Heart right ventricle (tissue), 16 donors: ENCODE data around the gene SEC14L1. TPM values are rescaled to one million over a fixed set of nuclear protein-coding genes. Genes with fewer than 3 reads are reported as not detected.

ENCODE experiments used
- ATAC-seq, 8 donors: fragments of 200-7000 bp; cut with Tn5 transposase; one replicate each; pipeline ENCODE4 v1.9.1; 2020; ENCODE audit warnings: mild to moderate bottlenecking in 8 of 8, moderate library complexity in 8 of 8, moderate number of reproducible peaks in 1 of 8
- DNase-seq, 2 donors: peaks; one replicate each; pipeline ENCODE4 v3.0.0-alpha.2; 2020
- H3K27ac ChIP-seq, 10 donors: fragments of 200-600 bp; sonication (generic) in 2 of 10; one replicate each; pipeline versions ENCODE4 v1.5.0 to v1.8.0; 2020 to 2022; ENCODE audit warnings: mild to moderate bottlenecking in 3 of 10
- H3K27me3 ChIP-seq, 7 donors: fragments of 200-600 bp; one replicate each; pipeline ENCODE4 v1.8.0; 2021 to 2022; ENCODE audit warnings: mild to moderate bottlenecking in 2 of 7
- H3K36me3 ChIP-seq, 9 donors: fragments of 200-600 bp; sonication (generic) in 1 of 9; one replicate each; pipeline versions ENCODE4 v1.5.0 to v1.8.0; 2020 to 2022; ENCODE audit warnings: mild to moderate bottlenecking in 2 of 9
- H3K4me1 ChIP-seq, 9 donors: fragments of 200-600 bp; sonication (generic) in 1 of 9; one replicate each; pipeline versions ENCODE4 v1.5.0 to v1.8.0; 2020 to 2022; ENCODE audit warnings: mild to moderate bottlenecking in 4 of 9
- H3K4me3 ChIP-seq, 10 donors: fragments of 200-600 bp; sonication (generic) in 2 of 10; one replicate each; pipeline versions ENCODE4 v1.5.0 to v1.8.0; 2020 to 2022; ENCODE audit warnings: mild to moderate bottlenecking in 7 of 10, moderate library complexity in 2 of 10
- H3K9me3 ChIP-seq, 11 donors: fragments of 200-600 bp in 10 of 11; sonication (generic) in 2 of 11; one replicate each; pipeline versions ENCODE4 v1.5.0 to v1.8.0; 2013 to 2022; ENCODE audit warnings: mild to moderate bottlenecking in 2 of 11, control low read depth in 1 of 11, moderate library complexity in 1 of 11
- CTCF ChIP-seq, 9 donors: fragments of 200-600 bp; sonication (generic) in 2 of 9; IDR thresholded peaks; one replicate each; pipeline versions ENCODE4 v1.5.0 to v1.8.0; 2021 to 2022; ENCODE audit warnings: antibody characterized with exemption in 9 of 9, mild to moderate bottlenecking in 5 of 9, moderate library complexity in 1 of 9
- WGBS, 2 donors: extraction: QIAGEN DNeasy Blood & Tissue Kit; methylation state at CpG; one replicate each; pipeline ENCODE4 v1.1.7; 2013; ENCODE audit warnings: inconsistent platforms in 1 of 2; 5-methylcytosine and 5-hydroxymethylcytosine counted together
- intact Hi-C, 10 donors: fragments of 100-400 bp; cut with DNase I; formaldehyde crosslinking; loops; one replicate each; pipeline versions ENCODE4 v1.11.1 to v1.14.2; 2022
- polyA plus RNA-seq, 2 donors: library from polyadenylated mRNA; stranded (reverse); fragments of 200-250 nt; gene quantifications; one replicate each; pipeline ENCODE4 v1.2.3, GENCODE V29; 2013
- total RNA-seq, 10 donors: library from RNA; stranded (reverse); fragmentation: NEBNext Ultra II Directional in 3 of 10; extraction: Animal tissue kit (Norgen Biotek cat#: 25700) in 3 of 10; gene quantifications; one replicate each; pipeline versions ENCODE4 v1.2.1 to v1.2.4, GENCODE V29; 2021 to 2023
- donor health status: Arrhythmogenic right ventricular cardiomyopathy.
- donor health status: ischemic (EF 13 %, LVEDD 7.1; RV severe dilation, severe dysfunction).
- donor health status: healthy with polysubstance abuse.
- donor health status: DM: no; HTN: yes; CAD: no.
- donor health status: DM: no; HTN: no; CAD: no.
- donor health status: ischemic (EF 25% LVEDD 6.9; RV normal size, moderate dysfunction).
- donor health status: ischemic (EF 25% LVEDD 5.7; RV mildly dilated, moderate dysfunction).
- donor health status: healthy.
- donor health status: DM: yes; HTN: yes; CAD: no.
- donor health status: Ischemic cardiomyopathy.
- donor health status: ischemic (EF 35%, LVEDD 5.7; RV mildly dilated, moderate dysfunction).
- donor health status: nonischemic (EF 11% LVEDD 7.7; RV severe dilation, severe dysfunction).
- donor health status: DM: yes; HTN: yes; CAD: no.
- donor health status: PGD.
- donor health status: ischemic (EF 29% LVEDD 5.4; RV normal size, mild dysfunction).
- donor health status: nonischemic (EF 23%, LVEDD 6.1; RV moderate dilation, normal function).

SEC14L1 gene
- total and polyA plus RNA-seq, 12 donors: 36.1 to 88.8 (median 50.0) TPM

- H3K4me1 ChIP-seq: peaks cover 24 to 84% (median 68%) of the 10 kb centered on the region in 9 donors
- intact Hi-C loops: no loop called here
- DNase-seq (no peak), ATAC-seq (no peak)
- H3K27ac ChIP-seq: peak overlapping the region in 5 of 10 donors; percentile 33 to 83 (median 80)
- WGBS, 2 donors: 63 to 73% methylated on average over 8 of the region's 8 CpGs
- no peaks in the 10 kb centered on the region for H3K9me3 ChIP-seq
- H3K36me3 ChIP-seq: peaks cover 0 to 29% (median 0%) of the 10 kb centered on the region in 9 donors
- no peaks in the 10 kb centered on the region for H3K27me3 ChIP-seq
- no peak for TF ChIP-seq CTCF (IDR thresholded peaks at IDR 0.05)
- H3K4me3 ChIP-seq: peak overlapping the region in 2 of 10 donors; percentile 14
Measured at GRCh38 chr17:77160875-77161530, 20.2 kb downstream of the SEC14L1 start.

GRCh38 chr17:77161953-77162352 is 21.2 kb downstream of the SEC14L1 start:
- peaks cover 0 to 30% (median 2%) of the 10 kb centered on the region in 9 donors for H3K36me3 ChIP-seq
- ATAC-seq (no peak), DNase-seq (no peak)
- no peak for TF ChIP-seq CTCF (IDR thresholded peaks at IDR 0.05)
- WGBS, 2 donors: 81 to 87% methylated on average over 17 of the region's 17 CpGs
- H3K4me3 ChIP-seq: no peak overlapping the region
- no peaks in the 10 kb centered on the region for H3K27me3 ChIP-seq
- H3K9me3 ChIP-seq: peaks cover 0 to 8% (median 0%) of the 10 kb centered on the region in 11 donors
- H3K27ac ChIP-seq: peak overlapping the region in 7 of 10 donors; percentile 8 to 83 (median 76)
- intact Hi-C loops: no loop called here
- H3K4me1 ChIP-seq: peaks cover 24 to 83% (median 76%) of the 10 kb centered on the region in 9 donors

GRCh38 chr17:77163001-77163400 is 22.2 kb downstream of the SEC14L1 start:
- intact Hi-C loops: no loop called here
- Histone ChIP-seq H3K4me3 (peak overlapping the region in 3 of 10 donors; percentile 14 to 31 (median 25)), H3K27me3 (no peaks in the 10 kb centered on the region), H3K4me1 (peaks cover 24 to 80% (median 71%) of the 10 kb centered on the region in 9 donors), H3K36me3 (peaks cover 0 to 31% (median under 1%) of the 10 kb centered on the region in 9 donors), H3K9me3 (peaks cover 0 to 19% (median 7%) of the 10 kb centered on the region in 11 donors), H3K27ac (peak overlapping the region; percentile 61 to 83 (median 76))
- TF ChIP-seq CTCF (IDR thresholded peaks at IDR 0.05): no peak
- peak in 6 of 8 donors; percentile 45 to 69 (median 57) for ATAC-seq
- 20 to 21% methylated on average over 10 of the region's 10 CpGs for WGBS, 2 donors
- DNase-seq: no peak

- DNase-seq (no peak), ATAC-seq (peak in 2 of 8 donors; percentile 7 to 42)
- TF ChIP-seq CTCF (IDR thresholded peaks at IDR 0.05): no peak
- no peaks in the 10 kb centered on the region for H3K27me3 ChIP-seq
- H3K4me3 ChIP-seq: peak overlapping the region in 1 of 10 donors; percentile 31
- H3K27ac ChIP-seq: peak overlapping the region; percentile 61 to 83 (median 76)
- 62% methylated on average over 17 of the region's 17 CpGs for WGBS, 2 donors
- peaks cover 0 to 26% (median 14%) of the 10 kb centered on the region in 11 donors for H3K9me3 ChIP-seq
- peaks cover 0 to 32% (median 0%) of the 10 kb centered on the region in 9 donors for H3K36me3 ChIP-seq
- intact Hi-C loops: no loop called here
- peaks cover 24 to 80% (median 70%) of the 10 kb centered on the region in 9 donors for H3K4me1 ChIP-seq
Measured at GRCh38 chr17:77163511-77164280, 22.9 kb downstream of the SEC14L1 start.
